ENCODE results near the gene NCOA5.
A peak's percentile ranks its signal among the peaks of the same experiment; 100 is the strongest.

The NCOA5 gene

DNA sequence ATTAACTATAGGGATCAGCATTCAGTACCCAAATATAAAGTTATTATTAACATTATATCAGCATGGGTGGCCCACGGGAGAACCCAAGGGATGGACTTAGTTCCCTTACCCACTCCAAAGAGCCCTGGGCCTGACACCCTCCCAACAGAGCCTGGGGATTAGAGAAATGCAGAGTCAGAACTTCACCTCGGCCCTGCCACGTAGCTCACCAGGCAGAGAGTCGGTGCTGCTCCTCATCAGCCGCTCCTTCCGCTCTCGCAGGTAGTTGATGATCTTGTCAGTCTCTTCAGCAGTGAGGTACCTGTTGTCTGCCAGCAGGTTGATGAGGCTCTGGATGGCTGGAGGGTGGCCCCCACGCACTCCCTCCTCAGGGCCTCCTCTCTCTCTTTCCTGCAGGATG, 26.6 kb downstream of the NCOA5 start:
- no peak overlapping the region for H3K4me3 ChIP-seq (ENCODE audit: low read depth, low read length)

DNA sequence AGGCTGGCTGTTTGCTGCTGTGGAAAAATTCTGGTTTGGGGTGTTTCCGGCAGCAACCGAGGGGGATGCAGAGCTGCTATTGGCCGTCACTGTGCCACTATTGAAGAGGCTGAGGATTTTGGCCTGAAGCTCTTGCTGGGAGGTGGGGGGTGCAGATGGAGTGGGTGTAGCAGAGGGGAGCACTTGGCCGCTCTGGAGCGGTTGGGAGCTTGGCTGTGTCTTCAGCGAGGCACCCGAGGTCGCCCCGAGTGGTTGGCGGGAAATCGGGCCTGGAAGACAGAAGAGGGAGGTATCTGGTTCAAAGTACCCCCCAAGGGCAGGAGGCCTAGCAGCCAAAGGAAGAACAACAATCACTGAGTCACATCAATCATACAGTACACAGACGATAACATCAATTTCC, 27.1 kb downstream of the NCOA5 start:
- no peak overlapping the region for H3K4me3 ChIP-seq (ENCODE audit: low read depth, low read length)

DNA sequence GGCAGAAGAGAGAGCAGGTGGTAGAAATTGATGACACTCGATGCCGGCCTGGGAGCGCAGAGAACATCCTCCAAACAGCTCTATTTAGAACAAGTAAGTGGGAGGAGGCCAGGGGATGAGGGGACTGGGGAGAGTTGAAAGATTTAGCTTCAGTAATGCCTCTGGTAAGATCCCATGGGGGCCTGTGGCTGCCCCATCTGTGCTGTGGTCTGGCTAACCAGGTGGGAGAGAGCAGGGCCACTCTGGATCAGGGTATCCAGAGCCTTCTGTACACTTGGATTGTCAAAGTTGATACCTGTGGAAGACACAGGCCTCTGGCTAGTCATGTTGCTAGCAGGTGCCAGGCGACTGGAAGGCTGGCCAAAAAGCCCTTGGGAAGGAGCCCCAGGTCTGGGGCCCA, 27.6 kb downstream of the NCOA5 start:
- H3K4me3 ChIP-seq (ENCODE audit: low read depth, low read length): no peak overlapping the region

DNA sequence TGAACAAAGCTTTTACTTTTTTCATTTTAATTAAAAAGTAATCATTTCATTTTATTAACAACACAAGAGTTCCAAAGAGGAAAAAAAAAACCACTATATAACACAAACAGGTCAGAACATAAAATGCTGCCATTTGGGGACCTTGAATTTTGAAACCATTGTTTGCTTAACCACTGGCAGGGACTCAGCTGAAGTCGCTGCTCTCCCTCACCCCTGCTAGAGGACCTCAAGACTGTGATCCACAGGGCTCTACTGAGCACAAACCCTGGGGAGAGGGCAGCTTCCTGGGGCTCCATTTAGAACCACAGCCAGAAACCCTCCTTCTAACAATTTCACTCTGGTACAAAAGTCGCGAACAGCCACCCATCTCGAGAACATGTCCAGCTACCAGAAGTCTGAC, 28.8 kb downstream of the NCOA5 start:
- no peak overlapping the region for H3K4me3 ChIP-seq (ENCODE audit: low read depth, low read length)

DNA sequence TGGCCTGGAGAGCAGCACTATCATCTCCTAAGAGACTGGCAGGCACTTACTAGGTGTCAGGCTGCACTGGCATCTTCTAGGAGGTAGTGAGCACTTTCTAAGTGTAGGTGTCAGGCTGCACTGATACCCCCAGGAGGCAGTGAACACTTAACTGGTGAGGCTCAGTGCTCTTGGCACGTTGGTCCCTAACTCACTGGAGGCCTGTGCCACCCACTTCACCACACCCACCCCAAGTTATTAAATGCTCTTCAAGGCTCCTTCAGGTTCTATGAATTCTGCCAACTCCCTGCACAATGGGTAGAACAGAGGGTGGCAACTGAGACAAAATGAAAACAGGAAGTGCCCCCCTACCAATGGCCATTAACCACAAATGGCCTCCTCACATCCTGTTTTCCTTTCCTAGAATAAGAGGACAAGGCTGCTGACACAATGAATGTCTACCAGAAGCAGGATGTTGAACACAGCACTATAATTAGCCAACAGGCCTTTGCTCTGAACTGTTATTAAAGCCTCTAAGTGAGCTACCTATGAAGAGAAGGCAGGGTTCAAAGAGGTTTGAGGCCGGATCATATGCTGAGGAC, 29.4 kb downstream of the NCOA5 start:
- H3K4me3 ChIP-seq (ENCODE audit: low read depth, low read length): no peak overlapping the region

DNA sequence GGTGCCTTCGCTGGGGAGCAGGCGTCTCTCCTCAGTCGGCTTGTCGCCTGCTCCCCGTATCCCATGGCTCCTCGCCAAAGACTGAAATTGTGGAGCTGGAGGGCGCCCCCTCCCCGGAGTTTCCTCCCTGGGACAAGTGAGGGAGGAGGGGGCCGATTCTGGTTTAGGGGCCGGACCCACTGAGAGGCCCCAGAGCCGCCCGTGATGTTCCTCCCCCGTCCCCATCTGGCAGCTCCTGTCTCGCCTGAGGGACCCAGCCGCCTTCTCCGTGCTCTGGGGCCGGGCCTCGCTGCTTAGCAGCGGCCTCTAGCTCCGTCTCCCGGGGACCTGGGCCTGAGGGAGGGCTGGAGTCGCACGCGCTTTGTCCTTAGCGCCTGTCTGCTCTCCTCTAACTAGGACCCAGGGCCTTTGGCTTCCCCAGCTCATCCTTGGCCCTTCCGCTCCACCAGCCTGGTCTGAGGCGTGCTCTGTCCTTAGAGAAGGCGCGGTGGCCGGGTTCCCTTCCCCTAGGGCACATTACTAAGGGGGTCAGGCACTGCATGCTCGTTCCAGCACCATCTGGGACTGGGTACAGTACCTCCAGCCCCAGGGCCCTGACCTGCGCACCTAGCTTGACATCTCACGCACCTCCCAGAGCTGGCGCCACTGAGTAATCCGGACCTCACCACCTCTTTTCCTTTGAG, 31.0 kb downstream of the NCOA5 start:
- H3K4me3 ChIP-seq (ENCODE audit: low read depth, low read length): peak overlapping the region; percentile 22

DNA sequence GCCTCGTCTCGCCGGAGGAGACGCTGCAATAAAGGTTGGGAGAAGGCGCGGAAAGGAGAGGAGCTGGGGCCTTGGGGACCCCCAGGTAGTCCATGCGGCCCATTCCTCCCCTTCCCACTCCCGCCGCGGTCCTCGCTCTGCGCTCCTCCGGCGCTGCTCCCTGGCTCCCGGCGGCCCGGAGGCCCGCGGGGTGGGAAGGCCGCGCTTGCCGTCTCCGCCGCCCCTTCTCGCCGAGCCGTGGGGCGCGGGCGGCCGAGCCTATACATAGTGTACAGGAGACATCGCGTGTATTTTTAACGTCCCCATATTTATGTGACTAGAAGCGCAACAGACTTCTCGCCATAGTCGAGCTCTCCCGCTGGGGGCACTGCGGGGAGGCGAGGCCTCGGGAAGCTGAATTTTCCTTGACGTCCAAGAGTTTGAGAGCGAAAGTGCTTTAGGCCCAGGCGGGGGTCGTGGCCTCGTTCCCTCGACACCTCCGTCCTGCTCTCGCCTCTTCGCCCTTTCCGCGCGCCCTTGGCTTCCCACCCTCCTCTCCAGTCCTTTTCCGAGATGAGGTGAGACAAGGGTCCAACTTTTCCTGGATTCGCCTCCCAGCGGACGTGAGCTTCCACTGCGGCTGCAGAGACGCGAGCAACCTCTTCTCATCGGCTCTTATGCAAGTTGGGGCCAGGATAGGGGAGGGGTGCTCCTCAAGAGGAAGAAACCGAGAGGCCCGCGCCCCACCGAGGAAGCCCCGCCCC, 31.7 kb downstream of the NCOA5 start:
- H3K4me3 ChIP-seq (ENCODE audit: low read depth, low read length): peak overlapping the region; percentile 22

DNA sequence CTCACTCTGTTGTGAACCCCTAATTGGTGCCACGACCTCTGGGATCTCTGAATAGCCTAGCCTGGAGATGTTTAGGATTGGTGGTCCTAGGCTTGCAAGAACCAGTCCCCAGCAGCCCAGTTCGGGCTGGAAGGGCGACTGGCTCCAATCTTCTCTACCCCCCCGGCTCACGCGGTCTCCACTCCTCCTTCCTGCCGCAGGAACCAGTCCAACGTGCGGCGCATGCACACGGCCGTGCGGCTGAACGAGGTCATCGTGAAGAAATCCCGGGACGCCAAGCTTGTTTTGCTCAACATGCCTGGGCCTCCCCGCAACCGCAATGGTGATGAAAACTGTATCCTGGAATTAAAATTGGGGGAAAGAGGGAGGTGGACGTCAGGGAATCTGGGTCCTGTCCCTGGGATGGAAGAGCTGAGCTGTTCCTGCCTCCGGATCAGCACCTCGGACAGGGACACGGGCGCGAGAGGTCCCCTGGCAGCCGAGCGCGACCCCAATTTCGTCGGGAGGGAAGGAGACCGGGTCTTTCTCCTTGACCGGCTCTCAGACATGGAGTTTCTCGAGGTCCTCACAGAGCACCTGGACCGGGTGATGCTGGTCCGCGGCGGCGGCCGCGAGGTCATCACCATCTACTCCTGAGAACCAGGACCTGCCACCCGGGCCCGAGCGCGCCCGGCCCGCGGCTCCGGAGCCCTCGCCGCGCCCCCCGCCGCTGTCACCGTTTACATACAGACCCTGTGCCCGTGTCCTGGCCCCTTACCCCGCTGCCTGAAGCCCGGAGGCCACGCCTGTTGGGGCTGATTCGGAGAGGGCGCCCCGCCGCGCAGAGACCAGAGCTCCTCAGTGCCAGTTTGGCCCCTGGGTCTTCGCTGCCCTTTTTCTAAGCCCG, 32.5 kb downstream of the NCOA5 start:
- H3K4me3 ChIP-seq (ENCODE audit: low read depth, low read length): no peak overlapping the region

DNA sequence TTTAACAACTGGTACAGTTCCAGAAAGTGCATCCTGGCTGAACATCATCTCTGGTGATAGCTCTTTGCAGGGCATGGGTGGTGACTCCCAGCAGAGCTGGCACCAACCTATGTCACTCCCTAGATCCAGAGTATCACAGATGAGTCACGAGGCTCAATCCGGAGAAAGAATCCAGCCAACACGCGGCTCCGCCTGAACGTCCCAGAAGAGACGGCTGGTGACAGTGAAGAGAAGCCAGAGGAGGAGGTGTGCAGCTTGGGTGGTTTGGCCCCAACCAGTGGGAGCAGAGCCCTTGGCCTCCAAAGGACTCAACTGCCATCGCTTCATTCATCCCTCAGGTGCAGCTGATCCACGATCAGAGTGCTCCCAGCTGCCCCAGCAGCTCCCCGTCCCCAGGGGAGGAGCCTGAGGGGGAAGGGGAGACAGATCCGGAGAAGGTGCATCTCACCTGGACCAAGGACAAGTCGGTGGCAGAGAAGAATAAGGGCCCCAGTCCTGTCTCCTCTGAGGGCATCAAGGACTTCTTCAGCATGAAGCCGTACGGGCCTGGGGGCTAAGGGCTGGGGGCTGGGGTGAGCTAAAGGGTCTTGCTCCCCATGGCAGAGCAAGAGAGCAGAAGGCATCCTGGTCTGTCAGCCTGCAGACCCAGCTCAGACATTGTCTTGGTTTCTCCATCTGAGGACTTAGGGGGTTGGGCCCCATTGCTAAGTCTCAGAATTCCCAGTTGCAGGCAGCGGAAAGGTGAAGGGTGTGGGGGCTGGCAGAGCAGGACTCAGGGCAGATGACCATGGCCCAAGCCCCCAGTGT, 33.5 kb downstream of the NCOA5 start:
- no peak overlapping the region for H3K4me3 ChIP-seq (ENCODE audit: low read depth, low read length)

DNA sequence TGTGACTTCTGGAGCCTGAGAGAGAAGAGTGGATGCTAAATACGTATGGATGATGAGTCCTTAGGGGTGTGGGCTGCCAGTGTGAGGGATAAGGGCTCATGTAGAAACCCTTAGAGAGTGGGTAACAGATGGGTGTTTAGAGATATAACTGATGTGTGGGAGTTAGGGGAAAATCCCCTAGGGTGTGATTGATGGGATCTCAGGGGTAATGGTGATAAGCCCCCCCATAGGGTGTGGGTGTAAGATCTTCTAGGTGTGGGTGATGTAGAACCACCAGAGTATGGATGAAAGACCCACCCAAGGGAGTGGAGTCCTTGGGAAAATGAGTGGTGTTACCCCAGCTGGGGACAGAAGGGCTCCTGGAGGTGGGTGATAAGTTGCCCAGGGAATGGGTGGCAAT, 34.5 kb downstream of the NCOA5 start:
- no peak overlapping the region for H3K4me3 ChIP-seq (ENCODE audit: low read depth, low read length)

DNA sequence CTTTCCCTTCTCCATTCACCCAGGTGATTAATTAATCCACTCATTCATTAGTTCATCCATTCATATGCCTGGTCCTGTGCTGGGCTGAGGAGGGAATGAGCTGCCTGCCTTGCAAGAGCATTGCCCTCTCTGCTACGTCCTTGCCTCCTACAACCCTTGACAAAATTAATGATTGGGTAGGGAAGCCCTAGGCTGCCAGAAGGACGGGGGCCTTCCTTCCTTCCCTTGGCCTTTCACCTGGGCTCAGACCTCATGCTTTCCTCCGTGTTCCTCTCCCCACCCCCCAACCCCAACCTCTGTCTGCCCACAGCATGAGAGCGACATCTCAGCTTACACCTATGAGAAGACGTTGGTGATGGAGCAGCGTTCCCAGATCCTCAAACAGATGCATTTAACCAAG, 35.2 kb downstream of the NCOA5 start:
- no peak overlapping the region for H3K4me3 ChIP-seq (ENCODE audit: low read depth, low read length)

DNA sequence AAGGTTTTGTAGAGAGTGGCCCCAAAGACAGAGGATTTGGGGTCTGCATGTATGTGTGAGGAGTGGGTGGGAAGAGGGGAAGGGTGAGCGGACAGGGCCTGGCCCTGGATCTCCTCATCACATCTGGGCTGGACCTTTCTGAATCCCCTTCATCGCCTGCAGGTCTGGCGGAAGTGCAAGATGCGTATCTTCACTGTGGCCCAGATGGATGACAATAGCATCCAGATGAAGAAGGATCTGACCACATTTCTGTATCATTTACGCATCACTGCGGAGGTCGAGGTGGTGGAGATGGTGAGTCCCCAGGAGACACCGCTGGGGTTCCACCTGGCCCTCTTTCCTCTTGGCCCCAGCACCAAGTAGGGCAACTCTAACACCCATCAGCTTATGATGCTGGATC, 36.3 kb downstream of the NCOA5 start:
- no peak overlapping the region for H3K4me3 ChIP-seq (ENCODE audit: low read depth, low read length)

DNA sequence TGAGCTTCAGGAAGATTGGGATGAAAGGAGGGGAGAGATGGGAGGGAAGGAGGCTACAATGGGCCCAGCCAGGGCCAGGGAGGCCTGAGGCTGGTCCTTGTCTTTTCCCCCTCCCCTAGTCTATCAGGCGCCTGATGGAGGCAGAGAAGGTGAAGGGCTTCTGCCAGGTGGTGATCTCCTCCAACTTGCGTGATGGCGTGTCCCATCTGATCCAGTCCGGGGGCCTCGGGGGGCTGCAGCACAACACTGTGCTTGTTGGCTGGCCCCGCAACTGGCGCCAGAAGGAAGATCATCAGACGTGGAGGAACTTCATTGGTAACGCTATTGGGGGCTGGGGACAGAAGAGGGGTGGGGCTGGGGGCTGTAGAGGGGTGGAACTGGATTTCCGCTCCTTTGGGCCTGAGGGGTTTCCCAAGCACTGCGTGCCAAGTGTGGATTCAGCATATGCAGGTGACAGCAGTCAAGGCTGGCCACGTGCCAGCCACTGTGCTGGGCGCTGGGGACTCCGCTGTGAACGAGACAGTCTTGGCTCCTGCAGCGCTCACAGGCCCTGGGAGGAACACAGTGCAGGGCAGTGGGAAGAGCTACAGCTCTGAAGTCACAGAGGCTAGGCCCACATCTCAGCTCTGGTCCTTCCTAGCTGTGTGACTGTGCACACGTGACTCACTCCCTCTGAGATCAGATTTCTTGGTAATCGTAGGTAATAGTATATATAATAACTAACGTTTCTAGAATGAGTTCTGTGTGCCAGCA, 38.0 kb downstream of the NCOA5 start:
- H3K4me3 ChIP-seq (ENCODE audit: low read depth, low read length): no peak overlapping the region

DNA sequence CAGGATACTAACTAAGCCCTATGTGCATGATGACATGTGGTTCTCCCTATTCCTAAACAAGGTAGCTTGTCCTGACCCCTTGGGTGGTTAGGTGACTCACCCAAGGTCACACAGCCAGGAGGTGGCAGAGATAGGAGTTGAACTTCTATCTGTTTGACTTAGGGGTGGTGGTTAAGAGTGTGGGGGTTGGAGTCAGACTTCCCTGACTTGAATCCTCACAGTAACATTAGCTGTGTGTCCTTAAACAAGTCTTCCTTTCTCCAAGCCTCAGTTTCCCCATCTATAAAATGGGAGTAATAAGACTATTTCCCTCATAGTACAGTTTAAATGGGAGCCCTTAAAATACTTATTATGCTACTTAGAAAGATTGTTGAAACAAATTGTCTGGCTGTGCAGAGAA, 38.9 kb downstream of the NCOA5 start:
- H3K4me3 ChIP-seq (ENCODE audit: low read depth, low read length): no peak overlapping the region

DNA sequence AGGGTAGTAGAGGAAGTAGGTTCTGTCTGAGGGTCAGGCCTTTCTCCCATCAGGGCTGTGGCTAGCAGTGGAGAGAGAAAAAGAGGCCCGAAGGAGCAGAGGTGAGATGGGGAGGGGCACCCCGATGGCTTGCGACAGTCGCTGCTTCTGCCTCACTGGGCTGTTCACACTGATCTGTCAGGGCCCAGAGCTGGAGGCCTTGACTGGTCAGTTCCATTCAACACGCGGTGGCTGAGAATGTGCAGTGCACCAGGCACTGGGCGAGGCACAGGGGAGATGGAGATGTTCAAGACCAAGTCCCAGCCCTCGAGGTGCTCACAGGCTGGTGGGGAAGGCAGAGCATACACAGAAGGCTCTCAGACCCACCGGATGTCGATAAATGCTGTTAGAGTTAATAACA, 39.3 kb downstream of the NCOA5 start:
- no peak overlapping the region for H3K4me3 ChIP-seq (ENCODE audit: low read depth, low read length)

DNA sequence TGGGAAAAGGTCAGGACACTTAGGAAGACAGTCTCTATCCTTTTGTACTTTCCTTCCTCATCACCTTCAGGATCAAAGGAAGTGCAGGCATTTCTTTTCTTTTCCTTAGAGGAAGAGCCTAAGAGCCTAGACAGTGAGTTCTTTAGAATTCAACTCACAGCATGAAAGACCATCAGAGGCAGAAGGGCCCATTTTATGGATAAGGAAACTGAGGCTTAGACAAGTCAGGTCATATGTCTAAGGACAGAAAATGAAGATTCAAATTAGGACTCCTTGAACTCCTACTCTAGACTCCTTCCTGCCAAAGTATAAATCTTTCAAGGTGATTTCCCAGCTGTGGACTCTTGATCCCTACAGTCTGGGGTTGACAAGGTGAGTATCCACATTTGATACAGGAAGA, 39.9 kb downstream of the NCOA5 start:
- no peak overlapping the region for H3K4me3 ChIP-seq (ENCODE audit: low read depth, low read length)

DNA sequence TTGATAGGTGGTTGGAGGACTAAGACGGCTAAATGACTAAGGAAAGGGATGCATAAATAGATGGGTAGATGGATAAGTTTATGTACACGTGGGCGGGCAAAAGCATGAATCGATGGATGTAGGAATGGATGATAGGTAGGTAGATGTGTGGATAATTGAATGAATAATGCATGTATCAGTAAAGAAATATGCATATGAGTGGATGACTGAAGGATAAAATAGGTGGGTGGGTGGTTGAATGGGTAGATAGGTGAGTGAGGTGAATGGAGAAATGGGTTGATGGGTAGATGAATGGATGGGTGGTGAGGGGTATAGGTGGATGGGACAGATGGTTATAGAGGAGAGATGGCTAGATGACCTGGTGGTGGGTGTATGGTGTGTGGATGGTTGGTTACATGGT, 40.6 kb downstream of the NCOA5 start:
- no peak overlapping the region for H3K4me3 ChIP-seq (ENCODE audit: low read depth, low read length)

DNA sequence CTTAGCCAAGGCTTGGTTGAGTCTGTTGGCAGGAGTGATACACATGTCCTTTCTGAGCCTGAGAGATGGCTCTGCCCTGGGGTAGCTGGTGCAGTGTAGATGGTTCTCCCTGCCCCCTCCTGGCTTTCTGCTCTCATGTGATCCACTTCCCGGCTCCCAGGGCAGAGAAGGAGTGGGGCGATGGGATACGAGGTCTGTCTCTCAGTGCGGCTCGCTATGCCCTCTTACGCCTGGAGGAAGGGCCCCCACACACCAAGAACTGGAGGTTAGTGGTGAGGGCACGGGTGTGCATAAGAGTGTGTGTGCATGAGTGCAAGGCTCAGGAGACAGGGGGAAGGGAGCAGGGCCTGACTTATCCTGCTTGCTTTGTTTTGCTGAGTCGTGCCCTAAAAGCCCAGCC, 41.9 kb downstream of the NCOA5 start:
- H3K4me3 ChIP-seq (ENCODE audit: low read depth, low read length): no peak overlapping the region

DNA sequence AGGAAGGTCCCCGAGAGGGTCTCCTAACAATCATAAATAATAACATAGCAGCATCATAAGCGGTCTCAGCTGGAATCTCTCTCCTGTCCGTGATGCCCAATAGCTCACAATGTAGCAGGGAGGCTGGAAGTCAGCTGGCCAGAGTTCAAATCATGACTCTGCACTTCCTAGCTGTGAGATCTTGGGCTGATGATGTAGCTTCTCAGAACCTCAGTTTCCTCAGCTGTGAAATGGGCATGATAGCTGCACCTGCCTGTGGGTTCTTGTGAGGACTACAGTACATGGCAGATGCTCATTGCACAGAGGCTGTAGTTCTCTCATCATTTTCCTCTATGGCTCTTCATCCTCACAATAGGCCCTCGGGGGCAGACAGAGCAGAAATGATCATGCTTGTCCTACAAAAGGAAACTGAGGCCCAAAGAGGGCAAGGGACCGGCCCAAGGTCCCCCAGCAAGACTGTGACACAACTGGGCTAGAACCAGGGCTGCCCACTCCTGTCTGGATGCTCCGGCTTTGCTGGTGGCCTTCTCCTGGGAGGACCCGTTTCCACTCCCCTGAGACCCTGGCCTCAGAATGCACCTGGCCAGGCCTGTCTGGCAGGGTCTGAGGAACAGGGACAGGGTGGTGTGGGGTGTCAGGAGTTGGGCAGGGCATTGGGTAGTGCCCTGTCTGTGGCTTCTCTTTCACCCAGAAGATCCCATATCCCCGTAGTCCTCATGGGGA, 43.0 kb downstream of the NCOA5 start:
- H3K4me3 ChIP-seq (ENCODE audit: low read depth, low read length): no peak overlapping the region

All from iPS-11a (cell line).